HG03520 (cell line): ENCODE data around the gene LMCD1.

ENCODE experiments used
- ATAC-seq: cut with Tn5 transposase; IDR thresholded peaks from one replicate; pipeline ENCODE4 v1.9.1; 2021; ENCODE audit warnings: mild to moderate bottlenecking, moderate library complexity; ENCODE audit not compliant: unreplicated experiment

LMCD1 gene

GRCh38 chr3:8503871-8504610, 2.4 kb downstream of the LMCD1 start:
- no peak for ATAC-seq

GRCh38 chr3:8504611-8504973, 3.0 kb downstream of the LMCD1 start:
- no peak for ATAC-seq

- ATAC-seq: no peak
Observed at GRCh38 chr3:8505621-8506020, 4.0 kb downstream of the LMCD1 start.

- no peak for ATAC-seq
Observed at GRCh38 chr3:8506571-8507061, 5.0 kb downstream of the LMCD1 start.

GRCh38 chr3:8507496-8507895, 5.9 kb downstream of the LMCD1 start:
- ATAC-seq: no peak

- no peak for ATAC-seq
Observed at GRCh38 chr3:8509961-8510360, 8.3 kb downstream of the LMCD1 start.

- ATAC-seq: no peak
Observed at GRCh38 chr3:8512234-8512633, 10.6 kb downstream of the LMCD1 start.

- no peak for ATAC-seq
Observed at GRCh38 chr3:8516047-8516661, 14.5 kb downstream of the LMCD1 start.

GRCh38 chr3:8516783-8517182, 15.2 kb downstream of the LMCD1 start:
- ATAC-seq: no peak

GRCh38 chr3:8517487-8517886, 15.9 kb downstream of the LMCD1 start:
- no peak for ATAC-seq

- no peak for ATAC-seq
Observed at GRCh38 chr3:8518138-8518537, 16.5 kb downstream of the LMCD1 start.

- no peak for ATAC-seq
Observed at GRCh38 chr3:8519156-8519555, 17.5 kb downstream of the LMCD1 start.

GRCh38 chr3:8519774-8520448, 18.3 kb downstream of the LMCD1 start:
- ATAC-seq: no peak

- ATAC-seq: no peak
Observed at GRCh38 chr3:8520816-8521403, 19.3 kb downstream of the LMCD1 start.

GRCh38 chr3:8523041-8523440, 21.4 kb downstream of the LMCD1 start:
- ATAC-seq: no peak

- ATAC-seq: no peak
Observed at GRCh38 chr3:8524249-8524648, 22.6 kb downstream of the LMCD1 start.

- ATAC-seq: peak; percentile 50
Observed at GRCh38 chr3:8524656-8525399, 23.2 kb downstream of the LMCD1 start.

- ATAC-seq: no peak
Observed at GRCh38 chr3:8525893-8526292, 24.3 kb downstream of the LMCD1 start.

- ATAC-seq: no peak
Observed at GRCh38 chr3:8529181-8529637, 27.6 kb downstream of the LMCD1 start.

- no peak for ATAC-seq
Observed at GRCh38 chr3:8529738-8530525, 28.3 kb downstream of the LMCD1 start.
